K562 (cell line): ENCODE measurements around the gene ARHGAP22. TPM values are rescaled to one million over a fixed set of nuclear protein-coding genes. Genes with fewer than 3 reads are reported as not detected.

ENCODE experiments used
- ARID2 ChIP-seq: fragments of 450-650 bp; IDR thresholded peaks from 2 replicates; pipeline ENCODE4 v1.6.1; 2017; ENCODE audit warnings: antibody characterized with exemption, mild to moderate bottlenecking
- BACH1 ChIP-seq: fragments of 200-800 bp; sonication (Bioruptor generic); IDR thresholded peaks from 2 replicates; pipeline ENCODE4 v1.6.1; 2016; ENCODE audit warnings: missing genetic modification characterization, missing compliant biosample characterization
- E2F3 ChIP-seq: fragments of 250-450 bp; sonication (Bioruptor Pico); IDR thresholded peaks from 2 replicates; pipeline ENCODE4 v1.4.0; 2020; ENCODE audit warnings: mild to moderate bottlenecking
- ETV5 ChIP-seq: sonication (generic); formaldehyde crosslinking; IDR thresholded peaks from 2 replicates; pipeline ENCODE4 v1.4.0; 2020; ENCODE audit warnings: low read depth, mild to moderate bottlenecking, missing genetic modification reagents
- EWSR1 ChIP-seq: fragments of 450-650 bp; IDR thresholded peaks from 2 replicates; pipeline ENCODE4 v1.6.1; 2018; ENCODE audit warnings: borderline replicate concordance, mild to moderate bottlenecking, low read depth, moderate library complexity; ENCODE audit not compliant: partially characterized antibody
- ILK ChIP-seq: fragments of 450-650 bp; IDR thresholded peaks from 2 replicates; pipeline ENCODE4 v1.6.1; 2016; ENCODE audit warnings: missing genetic modification characterization, low read depth, mild to moderate bottlenecking, missing compliant biosample characterization, moderate library complexity, borderline replicate concordance
- KLF13 ChIP-seq: fragments of 450-650 bp; IDR thresholded peaks from 2 replicates; pipeline ENCODE4 v1.6.1; 2016; ENCODE audit warnings: missing genetic modification characterization, low read depth, mild to moderate bottlenecking, missing compliant biosample characterization, moderate library complexity, borderline replicate concordance
- KLF16 ChIP-seq: IDR thresholded peaks from 2 replicates; pipeline ENCODE4 v1.6.1; 2016; ENCODE audit warnings: antibody characterized with exemption
- LARP7 ChIP-seq: fragments of 450-650 bp; IDR thresholded peaks from 2 replicates; pipeline ENCODE4 v1.6.1; 2016
- MTA1 ChIP-seq: fragments of 450-650 bp; IDR thresholded peaks from 2 replicates; pipeline ENCODE4 v1.6.1; 2017; ENCODE audit warnings: borderline replicate concordance
- NFRKB ChIP-seq: fragments of 450-650 bp; IDR thresholded peaks from 2 replicates; pipeline ENCODE4 v1.6.1; 2016; ENCODE audit warnings: low read depth
- ZNF232 ChIP-seq: sonication (generic); formaldehyde crosslinking; IDR thresholded peaks from 2 replicates; pipeline ENCODE4 v1.8.0; 2022; ENCODE audit warnings: mild to moderate bottlenecking, missing genetic modification reagents
- ZNF431 ChIP-seq: sonication (generic); formaldehyde crosslinking; IDR thresholded peaks from 2 replicates; pipeline ENCODE4 v1.8.0; 2022; ENCODE audit warnings: mild to moderate bottlenecking, missing genetic modification reagents
- ZNF707 ChIP-seq: fragments of 250-450 bp; sonication (Bioruptor Pico); conservative IDR thresholded peaks from 2 replicates; pipeline ENCODE4 v1.8.0; 2022; ENCODE audit warnings: inconsistent platforms, mild to moderate bottlenecking, moderate library complexity
- polyA plus RNA-seq, 8 experiments: library from polyadenylated mRNA; depleted of rRNA in 4 of 8; stranded (reverse) in 5 of 8; unstranded in 3 of 8; fragments of >200 nt; fragmentation: Nextera tagmentation in 2 of 8; fragmentation: Illumina TruSeq in 1 of 8; extraction: Ambion mirVana in 2 of 8; extraction: Trizol in 1 of 8; gene quantifications; 2 replicates each; pipeline versions ENCODE4 v1.2.1 to v1.2.3, GENCODE V29; 2011 to 2014; ENCODE audit warnings: inconsistent platforms in 1 of 8, missing spikeins in 1 of 8
- total RNA-seq, 7 experiments: library from RNA; depleted of rRNA in 6 of 7; stranded (reverse); fragments of >200 nt in 6 of 7; fragmentation: Illumina TruSeq in 2 of 7; extraction: Trizol in 2 of 7; gene quantifications; 2 replicates each; pipeline versions ENCODE4 v1.2.1 to v1.2.3, GENCODE V29; 2011 to 2021; ENCODE audit warnings: low replicate concordance in 1 of 7
- TF ChIP-seq, protein P1 (sequence below), 2 experiments: fragments of 450-650 bp in 1 of 2; IDR thresholded peaks; 2 replicates each; pipeline ENCODE4 v1.6.1; 2011 to 2017; ENCODE audit warnings: low read depth in 2 of 2, antibody characterized with exemption in 1 of 2, borderline replicate concordance in 1 of 2, low read length in 1 of 2, mild to moderate bottlenecking in 1 of 2, mixed read lengths in 1 of 2; ENCODE audit not compliant: control insufficient read depth in 1 of 2
- TF ChIP-seq, protein P2 (sequence below): IDR thresholded peaks from 2 replicates; pipeline ENCODE4 v1.6.1; 2012; ENCODE audit warnings: low read depth, low read length, improper control_type of control experiment, borderline replicate concordance
- TF ChIP-seq, protein P3 (sequence below): sonication (generic); formaldehyde crosslinking; IDR thresholded peaks from 2 replicates; pipeline ENCODE4 v1.8.0; 2022; ENCODE audit warnings: mild to moderate bottlenecking, low read depth, missing genetic modification reagents
- TF ChIP-seq, protein P4 (sequence below): fragments of 450-650 bp; IDR thresholded peaks from 2 replicates; pipeline ENCODE4 v1.7.1; 2018; ENCODE audit warnings: mild to moderate bottlenecking, low read depth; ENCODE audit not compliant: partially characterized antibody

Gene ARHGAP22
- total and polyA plus RNA-seq, 9 of the 15 experiments (the other 6 are each of a cell fraction or from before 2014, with no cell fraction given): 1.3 to 28.1 (median 12.7) TPM

DNA sequence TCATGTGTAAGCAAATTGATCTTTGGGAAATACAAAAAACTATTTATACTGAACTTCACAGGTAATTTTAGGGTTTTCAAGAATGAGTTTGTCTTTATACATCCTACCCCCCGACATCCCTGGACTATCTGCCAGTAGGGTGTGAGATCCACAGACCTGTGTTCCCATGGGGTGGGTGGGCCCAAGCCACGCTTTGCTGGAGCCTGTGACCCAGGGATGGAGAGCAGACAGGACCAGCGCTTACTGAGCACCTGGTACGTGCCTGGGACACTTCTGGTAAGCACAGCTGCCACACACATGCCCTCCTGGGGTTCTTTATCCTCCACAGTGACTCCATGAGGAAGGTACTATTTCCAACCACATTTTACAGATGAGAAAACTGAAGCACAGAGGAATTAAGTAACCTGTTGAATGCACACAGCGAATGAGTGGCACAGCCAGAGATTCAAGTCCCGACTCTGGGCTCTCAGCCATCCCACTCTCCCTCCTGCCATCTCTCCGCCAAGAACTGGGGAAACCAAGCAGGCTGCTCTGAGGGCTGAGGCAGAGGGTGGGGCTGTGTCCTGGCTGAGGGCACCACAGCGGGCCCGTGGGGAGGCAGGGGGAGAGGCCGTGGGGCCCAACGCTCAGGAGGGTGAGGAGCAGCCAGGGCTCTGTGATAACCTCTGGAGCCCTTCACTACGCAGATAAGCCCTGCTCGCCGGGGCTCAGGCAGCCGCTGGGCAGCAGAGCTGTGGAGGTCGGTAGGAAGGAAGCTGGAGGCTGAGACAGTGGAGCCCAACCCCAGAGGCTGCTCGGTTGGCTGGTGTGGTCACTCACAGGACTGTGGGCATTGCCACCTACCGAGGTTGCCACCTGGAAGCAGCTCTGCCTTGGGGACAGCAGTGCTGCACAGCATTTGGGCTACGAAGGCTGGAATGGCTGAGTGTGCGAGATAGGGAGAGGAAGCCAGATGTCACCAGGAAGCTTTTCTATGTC lies 124.2 kb downstream of the ARHGAP22 start (continued):
- TF ChIP-seq ILK: no peak
- peak; percentile 67 for TF ChIP-seq NFRKB
- no peak for TF ChIP-seq BACH1 (tag)
- no peak for TF ChIP-seq EWSR1
- no peak for TF ChIP-seq ARID2
- TF ChIP-seq KLF13 (tag): no peak
- 0 out of 2 replicates have a peak, but pooled peaks have one; percentile 20 for TF ChIP-seq E2F3 (CRISPR knock-in tag)
- TF ChIP-seq LARP7: no peak
- TF ChIP-seq ZNF431 (CRISPR knock-in tag): no peak
- no peak; the same call in 1 of the 2 replicates for TF ChIP-seq MTA1
- TF ChIP-seq ETV5: no peak
- TF ChIP-seq, protein P1, sequence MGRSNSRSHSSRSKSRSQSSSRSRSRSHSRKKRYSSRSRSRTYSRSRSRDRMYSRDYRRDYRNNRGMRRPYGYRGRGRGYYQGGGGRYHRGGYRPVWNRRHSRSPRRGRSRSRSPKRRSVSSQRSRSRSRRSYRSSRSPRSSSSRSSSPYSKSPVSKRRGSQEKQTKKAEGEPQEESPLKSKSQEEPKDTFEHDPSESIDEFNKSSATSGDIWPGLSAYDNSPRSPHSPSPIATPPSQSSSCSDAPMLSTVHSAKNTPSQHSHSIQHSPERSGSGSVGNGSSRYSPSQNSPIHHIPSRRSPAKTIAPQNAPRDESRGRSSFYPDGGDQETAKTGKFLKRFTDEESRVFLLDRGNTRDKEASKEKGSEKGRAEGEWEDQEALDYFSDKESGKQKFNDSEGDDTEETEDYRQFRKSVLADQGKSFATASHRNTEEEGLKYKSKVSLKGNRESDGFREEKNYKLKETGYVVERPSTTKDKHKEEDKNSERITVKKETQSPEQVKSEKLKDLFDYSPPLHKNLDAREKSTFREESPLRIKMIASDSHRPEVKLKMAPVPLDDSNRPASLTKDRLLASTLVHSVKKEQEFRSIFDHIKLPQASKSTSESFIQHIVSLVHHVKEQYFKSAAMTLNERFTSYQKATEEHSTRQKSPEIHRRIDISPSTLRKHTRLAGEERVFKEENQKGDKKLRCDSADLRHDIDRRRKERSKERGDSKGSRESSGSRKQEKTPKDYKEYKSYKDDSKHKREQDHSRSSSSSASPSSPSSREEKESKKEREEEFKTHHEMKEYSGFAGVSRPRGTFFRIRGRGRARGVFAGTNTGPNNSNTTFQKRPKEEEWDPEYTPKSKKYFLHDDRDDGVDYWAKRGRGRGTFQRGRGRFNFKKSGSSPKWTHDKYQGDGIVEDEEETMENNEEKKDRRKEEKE (IDR thresholded peaks at IDR 0.05; ENCODE audit: borderline replicate concordance in 1 of 2, control insufficient read depth in 1 of 2, low read depth in 2 of 2, low read length in 1 of 2): no peak
- no peak for TF ChIP-seq KLF16
- TF ChIP-seq, protein P2, sequence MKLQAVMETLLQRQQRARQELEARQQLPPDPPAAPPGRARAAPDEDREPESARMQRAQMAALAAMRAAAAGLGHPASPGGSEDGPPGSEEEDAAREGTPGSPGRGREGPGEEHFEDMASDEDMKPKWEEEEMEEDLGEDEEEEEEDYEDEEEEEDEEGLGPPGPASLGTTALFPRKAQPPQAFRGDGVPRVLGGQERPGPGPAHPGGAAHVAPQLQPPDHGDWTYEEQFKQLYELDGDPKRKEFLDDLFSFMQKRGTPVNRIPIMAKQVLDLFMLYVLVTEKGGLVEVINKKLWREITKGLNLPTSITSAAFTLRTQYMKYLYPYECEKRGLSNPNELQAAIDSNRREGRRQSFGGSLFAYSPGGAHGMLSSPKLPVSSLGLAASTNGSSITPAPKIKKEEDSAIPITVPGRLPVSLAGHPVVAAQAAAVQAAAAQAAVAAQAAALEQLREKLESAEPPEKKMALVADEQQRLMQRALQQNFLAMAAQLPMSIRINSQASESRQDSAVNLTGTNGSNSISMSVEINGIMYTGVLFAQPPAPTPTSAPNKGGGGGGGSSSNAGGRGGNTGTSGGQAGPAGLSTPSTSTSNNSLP: no peak
- TF ChIP-seq ZNF232: no peak
- no peak for TF ChIP-seq ZNF707 (CRISPR knock-in tag)
- TF ChIP-seq, protein P3, sequence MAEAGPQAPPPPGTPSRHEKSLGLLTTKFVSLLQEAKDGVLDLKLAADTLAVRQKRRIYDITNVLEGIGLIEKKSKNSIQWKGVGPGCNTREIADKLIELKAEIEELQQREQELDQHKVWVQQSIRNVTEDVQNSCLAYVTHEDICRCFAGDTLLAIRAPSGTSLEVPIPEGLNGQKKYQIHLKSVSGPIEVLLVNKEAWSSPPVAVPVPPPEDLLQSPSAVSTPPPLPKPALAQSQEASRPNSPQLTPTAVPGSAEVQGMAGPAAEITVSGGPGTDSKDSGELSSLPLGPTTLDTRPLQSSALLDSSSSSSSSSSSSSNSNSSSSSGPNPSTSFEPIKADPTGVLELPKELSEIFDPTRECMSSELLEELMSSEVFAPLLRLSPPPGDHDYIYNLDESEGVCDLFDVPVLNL: no peak
- TF ChIP-seq, protein P4, sequence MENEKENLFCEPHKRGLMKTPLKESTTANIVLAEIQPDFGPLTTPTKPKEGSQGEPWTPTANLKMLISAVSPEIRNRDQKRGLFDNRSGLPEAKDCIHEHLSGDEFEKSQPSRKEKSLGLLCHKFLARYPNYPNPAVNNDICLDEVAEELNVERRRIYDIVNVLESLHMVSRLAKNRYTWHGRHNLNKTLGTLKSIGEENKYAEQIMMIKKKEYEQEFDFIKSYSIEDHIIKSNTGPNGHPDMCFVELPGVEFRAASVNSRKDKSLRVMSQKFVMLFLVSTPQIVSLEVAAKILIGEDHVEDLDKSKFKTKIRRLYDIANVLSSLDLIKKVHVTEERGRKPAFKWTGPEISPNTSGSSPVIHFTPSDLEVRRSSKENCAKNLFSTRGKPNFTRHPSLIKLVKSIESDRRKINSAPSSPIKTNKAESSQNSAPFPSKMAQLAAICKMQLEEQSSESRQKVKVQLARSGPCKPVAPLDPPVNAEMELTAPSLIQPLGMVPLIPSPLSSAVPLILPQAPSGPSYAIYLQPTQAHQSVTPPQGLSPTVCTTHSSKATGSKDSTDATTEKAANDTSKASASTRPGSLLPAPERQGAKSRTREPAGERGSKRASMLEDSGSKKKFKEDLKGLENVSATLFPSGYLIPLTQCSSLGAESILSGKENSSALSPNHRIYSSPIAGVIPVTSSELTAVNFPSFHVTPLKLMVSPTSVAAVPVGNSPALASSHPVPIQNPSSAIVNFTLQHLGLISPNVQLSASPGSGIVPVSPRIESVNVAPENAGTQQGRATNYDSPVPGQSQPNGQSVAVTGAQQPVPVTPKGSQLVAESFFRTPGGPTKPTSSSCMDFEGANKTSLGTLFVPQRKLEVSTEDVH: no peak
